Neural progenitor cell (in vitro differentiated cells): Measurements from ENCODE around the gene PHYHIPL. TPM values are rescaled to one million over a fixed set of nuclear protein-coding genes. Genes with fewer than 3 reads are reported as not detected.

Source experiments
- DNase-seq: peaks from one replicate; pipeline ENCODE4 v3.0.0-alpha.2; 2016; ENCODE audit warnings: low spot score
- H2AFZ ChIP-seq: fragments of 200-600 bp; sonication (generic); replicated peaks from 2 replicates; pipeline ENCODE4 v1.6.1; 2016; ENCODE audit warnings: antibody characterized with exemption
- H3F3A ChIP-seq: fragments of 200-600 bp; sonication (generic); 2 replicates; pipeline ENCODE4 v1.6.1; 2016; ENCODE audit warnings: antibody characterized with exemption, low read depth
- H3K27ac ChIP-seq: fragments of 200-600 bp; sonication (generic); 2 replicates; pipeline ENCODE4 v1.5.1; 2016; ENCODE audit warnings: mild to moderate bottlenecking
- H3K27me3 ChIP-seq: fragments of 200-600 bp; sonication (generic); 2 replicates; pipeline ENCODE4 v1.6.1; 2016; ENCODE audit warnings: mild to moderate bottlenecking, moderate library complexity
- H3K36me3 ChIP-seq: fragments of 200-600 bp; sonication (generic); 2 replicates; pipeline ENCODE4 v1.5.1; 2016
- H3K4me1 ChIP-seq: fragments of 200-600 bp; sonication (generic); 2 replicates; pipeline ENCODE4 v1.6.1; 2016; ENCODE audit warnings: mixed run types
- H3K4me2 ChIP-seq: fragments of 200-600 bp; sonication (generic); 2 replicates; pipeline ENCODE4 v1.6.1; 2016
- H3K4me3 ChIP-seq: fragments of 200-600 bp; sonication (generic); 2 replicates; pipeline ENCODE4 v1.5.1; 2016
- H3K79me2 ChIP-seq: fragments of 200-600 bp; sonication (generic); 2 replicates; pipeline ENCODE4 v1.6.1; 2016; ENCODE audit warnings: low read depth
- H3K9ac ChIP-seq: fragments of 200-600 bp; sonication (generic); 2 replicates; pipeline ENCODE4 v1.6.1; 2016
- H3K9me3 ChIP-seq: fragments of 200-600 bp; sonication (generic); 2 replicates; pipeline ENCODE4 v1.5.1; 2016; ENCODE audit warnings: low read depth
- H4K20me1 ChIP-seq: fragments of 200-600 bp; sonication (generic); 2 replicates; pipeline ENCODE4 v1.6.1; 2016; ENCODE audit warnings: low read depth
- H3K27ac Mint-ChIP-seq: 3 replicates; pipeline ENCODE4 v1.8.0; 2021; ENCODE audit warnings: mixed read lengths
- H3K27me3 Mint-ChIP-seq: 2 replicates; pipeline ENCODE4 v1.8.0; 2022; ENCODE audit warnings: low read depth, mild to moderate bottlenecking, inconsistent platforms, moderate library complexity, mixed read lengths; ENCODE audit not compliant: insufficient read depth
- H3K36me3 Mint-ChIP-seq: 3 replicates; pipeline ENCODE4 v1.8.0; 2021; ENCODE audit warnings: mixed read lengths
- H3K4me1 Mint-ChIP-seq: 3 replicates; pipeline ENCODE4 v1.8.0; 2021; ENCODE audit warnings: mixed read lengths
- H3K4me3 Mint-ChIP-seq: 3 replicates; pipeline ENCODE4 v1.8.0; 2021; ENCODE audit warnings: mild to moderate bottlenecking, moderate library complexity, mixed read lengths
- H3K9me3 Mint-ChIP-seq: 3 replicates; pipeline ENCODE4 v1.8.0; 2020; ENCODE audit warnings: mixed read lengths
- CTCF ChIP-seq: fragments of 200-600 bp; sonication (generic); IDR thresholded peaks from 2 replicates; pipeline ENCODE4 v1.5.1; 2017; ENCODE audit warnings: antibody characterized with exemption, mild to moderate bottlenecking
- EZH2 ChIP-seq: fragments of 200-600 bp; sonication (generic); IDR thresholded peaks from 2 replicates; pipeline ENCODE4 v1.6.1; 2017; ENCODE audit warnings: antibody characterized with exemption, mild to moderate bottlenecking, moderate library complexity
- EZH2phosphoT487 ChIP-seq: fragments of 200-600 bp; sonication (generic); IDR thresholded peaks from 2 replicates; pipeline ENCODE4 v1.6.1; 2017; ENCODE audit warnings: antibody characterized with exemption
- total RNA-seq: library from RNA; depleted of rRNA; stranded (reverse); fragments of >200 nt; gene quantifications from 2 replicates; pipeline ENCODE4 v1.2.3, GENCODE V29; 2015; ENCODE audit warnings: low replicate concordance

PHYHIPL gene
- total RNA-seq, 1 donor from 2014 or later = 0.52 TPM

- H3K4me3 ChIP-seq = no peak overlapping the region
- Mint-ChIP-seq H3K9me3 (no peaks in the 10 kb centered on the region), H3K27me3 (no peaks in the 10 kb centered on the region), H3K27ac (no peak overlapping the region), H3K4me1 (peaks cover 2% of the 10 kb centered on the region), H3K4me3 (no peak overlapping the region), H3K36me3 (no peaks in the 10 kb centered on the region)
- no peak overlapping the region for H3K9ac ChIP-seq
- peaks cover 3% of the 10 kb centered on the region for H3K4me1 ChIP-seq
- H3K79me2 ChIP-seq = no peaks in the 10 kb centered on the region
- no peaks in the 10 kb centered on the region for H3K27me3 ChIP-seq
- H3K9me3 ChIP-seq = no peaks in the 10 kb centered on the region
- H4K20me1 ChIP-seq = no peaks in the 10 kb centered on the region
- H3F3A ChIP-seq = no peaks in the 10 kb centered on the region
- no peaks in the 10 kb centered on the region for H3K36me3 ChIP-seq
- no peak overlapping the region for H3K4me2 ChIP-seq
- no peak overlapping the region for H3K27ac ChIP-seq
- no peak for TF ChIP-seq EZH2phosphoT487
- no peak overlapping the region for H2AFZ ChIP-seq
- no peak for DNase-seq
These were observed 97.0 kb downstream of the PHYHIPL start for GRCh38 chr10:59273445-59273844.

GRCh38 chr10:59276133-59276532 is 99.7 kb downstream of the PHYHIPL start:
- Histone ChIP-seq H3K4me1 (peaks cover 3% of the 10 kb centered on the region), H3K27ac (no peak overlapping the region), H2AFZ (no peak overlapping the region), H3F3A (no peaks in the 10 kb centered on the region), H3K27me3 (no peaks in the 10 kb centered on the region), H3K4me3 (no peak overlapping the region), H3K9ac (no peak overlapping the region), H3K36me3 (no peaks in the 10 kb centered on the region), H3K79me2 (no peaks in the 10 kb centered on the region), H4K20me1 (no peaks in the 10 kb centered on the region), H3K9me3 (no peaks in the 10 kb centered on the region), H3K4me2 (no peak overlapping the region)
- H3K4me1 Mint-ChIP-seq = peaks cover 2% of the 10 kb centered on the region
- H3K36me3 Mint-ChIP-seq = no peaks in the 10 kb centered on the region
- no peak overlapping the region for H3K4me3 Mint-ChIP-seq
- no peaks in the 10 kb centered on the region for H3K27me3 Mint-ChIP-seq
- no peaks in the 10 kb centered on the region for H3K9me3 Mint-ChIP-seq
- no peak overlapping the region for H3K27ac Mint-ChIP-seq
- no peak for DNase-seq
- TF ChIP-seq EZH2phosphoT487 = no peak
- TF ChIP-seq CTCF = no peak
- TF ChIP-seq EZH2 = no peak

- H3K4me2 ChIP-seq = no peak overlapping the region
- H3K27ac ChIP-seq = no peak overlapping the region
- Mint-ChIP-seq H3K36me3 (no peaks in the 10 kb centered on the region), H3K9me3 (no peaks in the 10 kb centered on the region), H3K4me3 (no peak overlapping the region), H3K27ac (no peak overlapping the region), H3K27me3 (no peaks in the 10 kb centered on the region), H3K4me1 (no peaks in the 10 kb centered on the region)
- H3K36me3 ChIP-seq = no peaks in the 10 kb centered on the region
- no peaks in the 10 kb centered on the region for H4K20me1 ChIP-seq
- H3K27me3 ChIP-seq = no peaks in the 10 kb centered on the region
- no peaks in the 10 kb centered on the region for H3K4me1 ChIP-seq
- no peak overlapping the region for H3K9ac ChIP-seq
- H2AFZ ChIP-seq = no peak overlapping the region
- H3K9me3 ChIP-seq = no peaks in the 10 kb centered on the region
- DNase-seq = no peak
- no peak overlapping the region for H3K4me3 ChIP-seq
- TF ChIP-seq CTCF (no peak), EZH2 (no peak), EZH2phosphoT487 (no peak)
- no peaks in the 10 kb centered on the region for H3F3A ChIP-seq
- H3K79me2 ChIP-seq = no peaks in the 10 kb centered on the region
These were observed 100.5 kb downstream of the PHYHIPL start for GRCh38 chr10:59276919-59277318.

- H4K20me1 ChIP-seq = no peaks in the 10 kb centered on the region
- peaks cover 7% of the 10 kb centered on the region for H3K4me1 ChIP-seq
- H3F3A ChIP-seq = no peaks in the 10 kb centered on the region
- H3K9me3 ChIP-seq = no peaks in the 10 kb centered on the region
- no peak overlapping the region for H3K4me2 ChIP-seq
- H3K79me2 ChIP-seq = no peaks in the 10 kb centered on the region
- Mint-ChIP-seq H3K9me3 (no peaks in the 10 kb centered on the region), H3K4me1 (peaks cover 7% of the 10 kb centered on the region), H3K27me3 (no peaks in the 10 kb centered on the region), H3K27ac (no peak overlapping the region), H3K4me3 (no peak overlapping the region), H3K36me3 (no peaks in the 10 kb centered on the region)
- no peak overlapping the region for H2AFZ ChIP-seq
- H3K9ac ChIP-seq = no peak overlapping the region
- no peaks in the 10 kb centered on the region for H3K27me3 ChIP-seq
- no peak overlapping the region for H3K4me3 ChIP-seq
- no peak for DNase-seq
- no peak overlapping the region for H3K27ac ChIP-seq
- no peaks in the 10 kb centered on the region for H3K36me3 ChIP-seq
- TF ChIP-seq EZH2phosphoT487 = no peak
- TF ChIP-seq CTCF = no peak
- TF ChIP-seq EZH2 = no peak
These were observed 103.0 kb downstream of the PHYHIPL start for GRCh38 chr10:59279476-59279875.
